Activated T-cell treated with anti-CD3 and anti-CD28 coated beads for 48 hours (primary cell): ENCODE results near the gene MEGF9.
A peak's percentile ranks its signal among the peaks of the same experiment; 100 is the strongest.
"Not testable (repeated sequence)": the region's sequence is repeated elsewhere in the genome, so short reads cannot be mapped to it uniquely, and the experiment has no call there.

Source experiments
- DNase-seq: peaks from one replicate; pipeline ENCODE4 v3.0.0-alpha.2; 2020; ENCODE audit warnings: low read depth

The MEGF9 gene

DNA sequence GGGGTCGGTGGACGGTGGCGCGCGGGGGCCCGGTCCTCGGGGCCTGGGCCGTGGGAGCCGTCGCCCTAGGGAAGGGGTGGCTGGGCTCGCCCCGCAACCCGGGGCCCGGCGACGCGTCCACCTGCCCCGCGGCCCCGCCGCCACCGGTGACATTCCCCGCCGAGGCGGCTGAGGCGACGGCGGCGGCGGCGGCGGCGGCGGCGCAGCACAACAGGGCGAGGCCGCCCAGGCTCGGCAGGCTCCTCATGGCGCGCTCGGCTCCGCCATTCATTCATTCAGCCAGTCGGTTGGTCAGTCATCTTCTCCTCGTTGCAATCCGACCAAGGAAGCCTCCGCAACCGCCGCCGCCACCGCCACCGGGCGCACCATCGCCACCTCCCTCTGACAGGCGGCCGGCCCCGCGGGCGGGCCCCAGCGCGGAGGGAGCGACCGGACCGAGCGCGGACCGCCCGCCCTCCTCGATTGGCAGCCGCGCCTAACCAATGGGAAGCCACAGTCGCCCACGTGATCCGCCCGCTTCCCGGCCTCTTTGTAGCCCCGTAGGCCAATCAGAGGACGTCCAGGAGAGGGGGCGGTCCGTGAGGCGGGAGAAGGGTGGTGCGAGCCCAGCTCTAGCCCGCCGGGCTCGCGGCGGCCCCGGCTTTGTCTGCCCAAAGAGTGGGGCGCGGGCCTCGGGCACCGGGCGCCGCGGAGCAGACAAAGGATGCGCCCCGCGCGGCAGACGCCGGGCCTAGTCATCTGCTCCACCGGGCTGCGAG, at the start of gene MEGF9:
MEGF9 (minus strand) TSS at position 383 of the 758 bp plus-strand sequence; CDS start at position 271, 112 bp downstream.
- DNase-seq = peak; percentile 96

DNA sequence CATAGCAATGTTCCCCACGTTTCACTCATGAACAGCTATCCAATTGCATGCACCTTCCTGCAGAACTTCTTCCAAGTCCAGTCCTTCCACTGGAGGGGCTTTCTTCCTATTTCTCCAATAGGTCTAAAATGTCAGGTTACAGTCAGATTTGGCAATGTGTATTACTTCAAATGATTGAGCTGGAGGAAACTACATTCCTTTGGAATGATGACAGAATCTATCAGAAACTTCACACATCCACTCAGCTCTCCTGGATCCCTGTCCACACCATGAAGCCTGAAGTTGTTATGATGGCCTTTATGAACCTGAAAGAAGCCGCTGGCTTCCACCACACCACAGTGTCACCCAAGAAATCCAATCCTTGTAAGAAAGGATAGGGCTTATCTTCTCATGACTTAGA, 46.7 kb upstream of the MEGF9 start:
- no peak for DNase-seq

DNA sequence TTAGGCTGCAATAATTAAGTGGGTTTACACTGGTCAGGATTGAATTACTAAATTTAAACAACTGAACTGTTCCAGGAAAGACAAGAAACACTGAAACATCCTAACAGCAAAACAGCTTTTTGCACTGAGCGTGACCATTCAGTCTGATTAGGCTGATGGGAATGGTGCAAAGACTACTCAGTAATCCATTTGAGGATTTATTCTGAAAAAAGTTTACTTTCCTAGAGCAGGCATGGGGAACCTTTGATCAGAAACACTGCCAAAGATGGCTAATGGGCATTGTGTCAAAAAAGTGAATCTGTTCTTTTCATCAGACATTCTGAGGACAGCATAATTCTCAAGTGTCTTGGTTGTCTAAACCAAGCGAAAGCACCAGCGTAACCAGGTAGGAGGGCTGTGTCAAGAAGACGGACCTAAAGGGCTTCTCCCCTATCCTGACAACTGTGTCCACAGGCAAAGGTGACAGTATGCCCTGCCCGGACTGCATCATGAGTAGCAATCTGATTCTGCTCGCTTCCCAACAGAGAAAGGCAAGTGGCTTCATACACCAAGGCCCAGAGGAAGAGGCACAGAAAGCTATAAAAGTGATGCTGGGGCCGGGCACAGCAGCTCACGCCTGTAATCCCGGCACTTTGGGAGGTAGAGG, 45.6 kb upstream of the MEGF9 start:
- no peak for DNase-seq

DNA sequence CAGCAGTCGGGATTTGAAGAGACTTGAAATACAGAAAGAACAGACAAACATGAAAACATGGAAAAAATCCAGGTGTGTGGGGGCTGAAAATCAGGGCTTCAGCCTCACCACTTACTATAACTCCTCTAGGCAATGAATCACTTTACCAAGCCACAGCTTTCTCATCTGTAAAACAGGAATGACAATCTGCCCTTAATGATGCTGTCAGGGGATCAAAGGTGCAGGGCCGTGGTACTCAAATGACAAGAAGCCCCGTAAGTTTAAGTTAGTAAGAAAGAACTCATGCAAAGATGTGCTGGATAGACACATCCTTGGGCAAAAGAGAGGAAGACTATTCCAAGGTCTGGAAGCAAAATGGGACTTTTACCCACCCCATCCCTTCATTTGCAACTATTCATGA, 44.3 kb upstream of the MEGF9 start:
- DNase-seq = no peak

DNA sequence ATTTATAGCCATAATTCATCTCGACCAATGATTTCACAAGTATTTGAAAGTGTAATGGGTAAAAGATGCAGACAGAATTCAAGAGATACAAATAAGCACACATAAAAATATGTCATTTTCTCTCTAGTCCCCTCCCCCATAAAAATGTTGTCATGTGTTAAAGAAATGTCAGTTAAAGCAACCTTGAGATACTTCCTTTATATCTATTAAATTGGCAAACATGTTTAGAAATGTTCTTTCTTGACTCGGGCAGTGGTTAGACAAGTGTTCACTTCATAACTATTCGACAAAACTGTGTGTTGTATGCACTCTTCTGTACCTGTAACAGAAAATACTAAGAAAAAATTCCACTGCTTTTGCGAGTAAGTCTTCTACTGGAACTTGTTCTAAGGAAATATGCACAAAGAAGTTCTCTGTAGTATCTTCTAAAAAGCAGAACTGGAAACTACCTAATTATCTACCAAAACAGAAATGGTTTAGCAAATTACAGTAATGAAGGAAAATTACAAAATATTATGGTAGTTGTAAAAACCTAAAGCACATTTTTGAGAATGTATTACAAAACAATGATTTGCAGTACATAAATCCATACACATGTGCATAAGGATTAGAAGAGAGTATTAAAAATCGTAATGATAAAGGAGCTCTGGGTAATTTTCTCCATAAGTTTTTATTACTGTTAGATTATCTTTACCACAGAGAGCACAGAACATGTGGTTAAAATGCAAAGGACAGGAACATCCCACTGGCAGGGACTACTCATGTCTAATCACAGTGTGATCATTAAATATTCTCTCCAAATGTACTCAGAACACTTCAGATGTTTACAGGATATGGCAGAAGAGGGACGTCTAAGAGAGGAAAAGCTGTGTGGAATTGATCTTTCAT, 43.0 kb upstream of the MEGF9 start:
- DNase-seq = no peak

DNA sequence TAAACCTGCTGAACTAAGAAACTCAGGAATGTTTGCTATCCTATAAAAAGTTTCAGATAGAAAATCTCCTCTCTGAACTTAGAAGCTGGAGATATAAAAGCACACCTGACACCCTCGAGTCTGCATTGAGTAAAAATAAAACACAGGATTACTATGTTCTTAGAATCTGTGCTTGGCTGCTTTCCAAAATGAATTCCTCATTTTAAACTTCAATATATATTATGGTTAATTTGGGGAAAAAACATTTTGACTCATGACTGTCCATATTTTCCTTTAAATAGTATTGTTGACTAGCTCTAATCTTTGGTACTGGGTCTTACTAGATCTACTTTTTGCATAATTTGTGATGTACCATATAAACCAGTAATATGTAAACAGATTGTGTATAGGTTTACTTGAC, 42.3 kb upstream of the MEGF9 start:
- no peak for DNase-seq

DNA sequence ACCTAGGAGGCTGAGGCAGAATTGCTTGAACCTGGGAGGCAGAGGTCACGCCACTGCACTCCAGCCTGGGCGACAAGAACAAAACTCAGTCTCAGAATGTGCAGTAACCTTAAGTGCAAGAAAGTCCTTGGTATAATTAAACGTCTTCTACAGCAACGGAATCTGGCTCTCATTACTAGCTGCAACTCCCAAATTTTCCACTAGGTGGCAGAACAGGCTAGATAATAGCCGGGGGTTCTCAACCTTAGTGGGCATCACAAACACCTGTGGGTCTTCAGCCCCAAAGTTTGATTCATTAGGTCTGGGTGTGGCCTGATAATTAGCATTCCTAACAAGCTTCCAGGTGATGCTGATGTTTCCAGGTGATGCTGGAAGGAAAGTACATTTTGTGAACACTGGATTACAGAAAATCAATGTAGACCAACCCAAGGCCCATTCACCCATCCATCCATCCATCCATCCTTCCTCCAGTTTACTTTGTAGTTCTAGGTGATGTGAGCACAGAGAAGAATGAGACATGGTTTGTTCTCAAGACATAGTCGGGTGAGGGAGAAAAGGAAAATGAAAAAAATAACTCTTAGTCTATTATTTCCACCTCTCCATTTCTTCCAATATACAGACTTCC, 41.7 kb upstream of the MEGF9 start:
- DNase-seq = peak; percentile 32

DNA sequence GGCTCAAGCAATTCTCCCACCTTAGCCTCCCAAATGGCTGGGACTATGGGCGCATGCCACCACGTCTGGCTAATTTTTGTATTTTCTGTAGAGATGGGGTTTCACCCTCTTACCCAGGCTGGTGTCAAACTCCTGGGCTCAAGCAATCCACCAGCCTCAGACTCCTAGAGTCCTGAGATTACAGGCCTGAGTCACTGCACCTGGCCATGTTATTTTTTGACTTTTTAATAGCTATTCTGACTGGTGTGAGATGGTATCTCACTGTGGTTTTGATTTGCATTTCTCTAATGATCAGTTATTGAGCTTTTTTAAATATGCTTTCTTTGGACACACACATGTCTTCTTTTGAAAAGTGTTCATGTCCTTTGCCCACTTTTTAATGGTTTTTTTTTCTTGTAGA, 40.8 kb upstream of the MEGF9 start:
- DNase-seq = no peak

DNA sequence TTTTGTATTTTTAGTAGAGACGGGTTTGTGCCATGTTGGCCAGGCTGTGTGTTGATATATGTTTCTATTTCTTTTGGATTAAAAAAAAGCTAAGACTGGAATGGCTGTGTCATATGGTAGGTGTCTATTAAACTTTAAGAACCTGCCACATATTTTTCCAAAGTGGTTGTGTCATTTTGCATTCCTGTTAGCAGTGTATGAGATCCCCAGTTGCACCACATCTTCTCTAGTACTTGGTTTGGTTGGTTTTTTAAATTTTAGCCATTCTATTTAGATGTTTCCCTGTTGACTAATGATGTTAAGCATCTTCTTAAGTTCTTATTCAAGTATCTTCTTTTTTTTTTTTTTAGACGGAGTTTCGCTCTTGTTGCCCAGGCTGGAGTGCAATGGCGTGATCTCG, 36.2 kb upstream of the MEGF9 start:
- DNase-seq = no peak

DNA sequence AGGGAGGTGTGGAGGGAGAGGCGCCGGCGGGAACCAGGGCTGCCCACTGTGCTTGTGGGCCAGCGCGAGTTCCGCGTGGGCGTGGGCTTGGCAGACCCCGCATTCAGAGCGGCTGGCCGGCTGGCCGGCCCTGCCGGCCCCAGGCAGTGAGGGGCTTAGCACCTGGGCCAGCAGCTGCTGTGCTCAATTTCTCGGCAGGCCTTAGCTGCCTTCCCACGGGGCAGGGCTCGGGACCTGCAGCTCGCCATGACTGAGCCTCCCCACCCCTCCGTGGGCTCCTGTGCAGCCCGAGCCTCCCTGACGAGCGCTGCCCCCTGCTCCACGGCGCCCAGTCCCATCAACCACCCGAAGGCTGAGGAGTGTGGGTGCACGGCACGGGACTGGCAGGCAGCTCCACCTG, 32.1 kb upstream of the MEGF9 start:
- not testable (repeated sequence) for DNase-seq

DNA sequence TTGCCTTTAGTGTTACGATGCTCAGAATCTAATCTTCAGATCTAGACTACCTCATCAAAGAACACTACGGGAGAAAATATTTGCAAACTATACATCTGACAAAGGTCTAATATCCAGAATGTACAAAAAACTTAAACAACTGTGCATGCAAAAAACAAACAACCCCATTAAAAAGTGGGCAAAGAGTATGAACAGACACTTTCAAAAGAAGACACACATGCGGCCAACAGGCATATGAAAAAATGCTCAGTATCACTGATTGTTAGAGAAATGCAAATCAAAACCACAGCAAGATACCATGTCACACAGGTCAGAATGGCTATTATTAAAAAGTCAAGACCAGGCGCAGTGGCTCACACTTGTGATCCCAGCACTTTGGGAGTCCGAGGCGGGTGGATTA, 31.0 kb upstream of the MEGF9 start:
- DNase-seq = no peak

DNA sequence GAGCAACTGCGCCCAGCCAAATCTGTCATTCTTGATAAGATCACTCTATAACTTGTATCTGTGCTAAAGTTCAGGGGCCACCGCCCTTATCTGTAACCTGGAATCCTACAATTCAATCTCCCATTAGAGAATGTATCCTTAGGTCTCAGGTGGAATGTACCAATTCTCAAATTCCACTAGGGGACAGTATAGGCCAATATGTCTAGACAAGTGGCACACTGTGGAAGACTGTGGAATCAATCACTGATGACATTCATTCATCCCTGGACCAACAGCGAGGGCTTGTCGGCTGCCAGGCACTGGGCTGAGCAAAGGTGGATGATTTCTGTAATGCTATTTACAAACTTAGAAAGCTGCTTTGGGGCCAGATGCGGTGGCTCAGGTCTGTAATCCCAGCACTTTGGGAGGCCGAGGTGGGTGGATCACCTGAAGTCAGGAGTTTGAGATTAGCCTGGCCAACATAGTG, 28.7 kb upstream of the MEGF9 start:
- no peak for DNase-seq

DNA sequence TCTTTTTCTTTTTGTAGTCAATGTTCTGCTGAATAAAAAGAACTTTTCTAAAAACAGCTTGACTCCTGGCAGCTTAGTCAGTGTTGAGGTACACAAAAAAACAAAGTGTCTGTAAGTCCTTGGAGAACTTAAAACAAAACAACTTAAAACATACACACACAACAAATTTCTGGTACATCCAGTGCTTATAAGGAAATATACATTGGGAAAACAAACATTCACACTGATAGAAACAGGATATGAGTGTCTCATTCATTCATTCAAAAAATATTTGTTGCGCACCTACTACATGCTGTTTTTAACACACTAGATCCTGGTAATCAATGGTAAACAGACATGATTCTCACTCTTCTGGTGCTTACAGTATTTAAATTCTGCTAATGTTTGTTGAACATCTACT, 27.4 kb upstream of the MEGF9 start:
- DNase-seq = no peak

DNA sequence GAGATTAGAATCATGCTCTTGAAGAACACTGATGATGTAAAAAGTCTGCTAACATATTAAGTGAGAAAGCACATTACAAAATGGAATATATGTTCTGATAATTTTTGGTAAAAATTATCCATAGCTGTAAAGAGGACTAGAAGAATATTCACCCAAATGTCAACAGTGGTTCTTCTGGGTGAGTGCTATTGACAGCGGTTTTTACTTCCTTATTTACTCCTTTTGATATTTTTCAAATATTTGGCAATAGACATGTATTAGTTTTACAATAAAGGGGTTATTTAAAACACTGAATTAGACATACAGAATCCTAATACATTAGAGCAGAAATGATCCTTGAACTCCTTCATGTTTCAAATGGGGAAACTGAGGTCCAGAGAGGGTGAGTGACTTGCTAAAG, 26.9 kb upstream of the MEGF9 start:
- no peak for DNase-seq

DNA sequence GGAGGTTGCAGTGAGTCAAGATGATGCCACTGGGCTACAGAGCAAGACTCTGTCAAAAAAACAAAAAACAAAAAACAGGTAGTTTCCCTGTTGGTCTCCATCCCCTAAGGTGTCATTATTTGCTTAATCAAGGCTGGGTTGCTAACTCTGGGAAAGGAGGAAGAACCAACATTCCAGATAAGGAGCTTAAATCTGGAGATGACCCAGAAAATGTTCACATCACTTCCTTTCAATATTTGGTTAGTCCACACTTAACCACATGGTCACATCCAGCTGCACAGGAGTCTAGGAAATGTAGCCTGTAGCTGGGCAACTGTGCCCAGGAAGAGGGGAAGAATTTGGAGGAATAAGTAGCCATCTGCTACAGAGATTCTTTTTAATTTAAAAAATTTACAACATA, 25.9 kb upstream of the MEGF9 start:
- DNase-seq = no peak

DNA sequence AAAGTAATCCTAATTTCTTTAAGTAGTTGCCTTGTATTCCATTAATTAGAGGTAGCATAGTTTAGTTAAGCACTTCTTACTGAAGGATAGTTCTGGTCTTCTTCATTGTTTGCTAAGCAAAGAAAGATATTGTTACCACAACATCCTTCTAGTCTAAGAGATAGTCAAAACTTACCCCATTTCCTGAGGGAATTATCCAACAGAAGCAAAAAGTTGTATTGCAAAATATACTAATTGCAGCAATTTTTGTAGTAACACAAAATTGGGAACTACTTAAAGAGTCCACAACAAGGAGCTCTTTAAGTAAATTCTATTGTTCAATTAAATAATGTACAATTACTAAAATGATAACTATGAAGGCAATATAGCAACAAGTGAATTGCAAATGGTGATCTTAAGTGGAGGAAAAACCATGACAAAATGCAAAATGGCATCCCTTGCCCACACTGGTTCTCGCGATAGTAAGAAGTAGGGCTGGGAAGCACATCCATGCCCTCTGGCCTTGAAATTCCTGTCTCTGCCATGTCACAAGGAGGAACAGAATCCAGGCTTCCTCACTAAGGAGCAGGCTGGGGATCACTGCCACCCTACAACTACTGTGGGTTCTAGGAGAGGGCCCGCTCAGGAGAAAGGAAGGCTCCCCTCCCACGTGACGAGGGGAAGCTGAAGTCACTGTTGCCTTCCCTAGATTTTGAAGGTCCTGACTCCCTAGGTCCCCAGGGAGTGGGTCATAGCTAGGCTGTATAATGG, 23.3 kb upstream of the MEGF9 start:
- no peak for DNase-seq

DNA sequence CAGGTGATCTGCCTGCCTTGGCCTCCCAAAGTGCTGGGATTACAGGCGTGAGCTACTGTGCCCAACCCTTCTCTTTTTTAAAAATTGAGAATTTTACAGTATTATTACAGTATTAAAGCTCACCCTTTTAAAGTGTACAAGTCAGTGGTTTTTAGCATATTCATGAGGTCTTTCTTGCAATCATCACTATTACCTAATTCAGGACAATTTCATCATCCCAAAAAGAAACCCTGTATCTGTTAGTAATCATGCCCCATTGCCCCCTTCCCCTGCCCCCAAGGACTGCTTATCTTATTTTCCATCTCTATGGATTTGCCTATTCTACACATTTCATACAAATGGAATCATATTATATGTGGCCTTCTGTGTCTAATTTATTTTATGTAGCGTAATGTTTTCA, 22.6 kb upstream of the MEGF9 start:
- DNase-seq = no peak

DNA sequence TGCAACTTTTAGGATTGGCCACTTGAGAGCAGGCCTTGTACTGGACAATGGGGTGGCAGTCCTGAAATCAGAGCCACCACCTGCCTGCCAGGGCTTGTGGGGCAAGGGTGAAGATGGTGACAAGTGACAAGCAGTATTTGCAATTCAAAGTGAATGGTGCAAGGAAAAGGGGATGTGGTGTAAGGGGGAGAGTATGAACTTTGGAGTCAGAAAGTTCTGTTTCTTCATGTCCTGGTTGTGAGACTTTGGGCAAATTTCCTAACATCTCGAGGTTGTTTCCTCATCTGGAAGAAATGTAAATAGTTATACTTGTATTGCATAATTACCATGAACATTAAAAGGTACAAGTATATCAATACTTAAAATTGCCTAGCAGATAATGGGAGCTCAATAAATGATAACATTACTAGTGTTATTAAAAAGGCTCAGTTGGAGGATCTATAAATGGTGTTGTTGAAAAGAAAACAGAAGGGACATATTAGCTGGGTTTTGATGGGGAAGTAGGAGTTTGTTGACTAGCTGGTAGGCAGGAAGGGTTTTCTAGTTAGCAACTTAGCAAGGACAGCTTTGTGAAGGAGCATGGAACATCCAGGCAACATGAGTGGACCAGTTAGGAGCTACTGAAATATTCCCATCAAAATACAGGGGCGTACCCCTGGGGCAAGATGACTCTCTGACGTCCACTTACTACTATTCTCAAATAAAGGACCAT, 21.3 kb upstream of the MEGF9 start:
- DNase-seq = no peak

DNA sequence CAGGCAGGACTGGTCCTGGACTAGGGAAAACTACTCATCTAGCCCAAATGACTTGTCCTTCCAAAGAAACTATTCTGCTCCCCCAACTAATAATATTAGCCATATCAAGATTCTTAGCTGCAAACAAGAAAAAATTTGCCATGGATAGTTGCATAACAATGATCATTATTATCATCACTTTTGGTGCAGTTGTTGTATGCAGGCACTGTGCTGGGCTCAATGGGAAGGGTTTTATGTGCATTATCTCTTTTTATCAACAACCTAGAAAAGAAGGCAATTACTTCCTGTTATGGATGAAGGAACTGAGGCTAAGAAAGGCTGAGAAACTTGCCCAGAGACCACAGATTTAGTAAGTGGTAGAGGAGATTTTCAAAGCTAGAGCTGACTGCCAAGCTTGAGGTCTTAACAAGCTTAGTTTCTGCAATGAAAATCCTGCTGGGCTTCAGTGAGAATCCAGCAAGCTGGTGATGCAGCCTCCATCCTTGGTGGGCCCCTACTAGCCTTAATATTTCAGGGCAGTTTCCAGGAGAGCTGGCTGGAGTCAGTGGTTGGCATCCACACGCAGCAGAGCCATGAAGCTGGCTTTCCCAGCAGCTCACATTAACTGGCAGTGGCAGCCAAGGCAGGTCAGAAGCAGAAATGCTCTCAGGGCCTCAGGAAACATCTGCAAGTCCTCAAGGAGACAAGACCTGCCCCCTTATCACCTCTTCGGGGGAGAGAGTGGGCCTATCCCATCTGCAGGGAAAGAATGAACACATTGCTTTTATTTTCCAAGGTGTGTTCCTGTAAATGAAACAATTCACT, 20.5 kb upstream of the MEGF9 start:
- no peak for DNase-seq

DNA sequence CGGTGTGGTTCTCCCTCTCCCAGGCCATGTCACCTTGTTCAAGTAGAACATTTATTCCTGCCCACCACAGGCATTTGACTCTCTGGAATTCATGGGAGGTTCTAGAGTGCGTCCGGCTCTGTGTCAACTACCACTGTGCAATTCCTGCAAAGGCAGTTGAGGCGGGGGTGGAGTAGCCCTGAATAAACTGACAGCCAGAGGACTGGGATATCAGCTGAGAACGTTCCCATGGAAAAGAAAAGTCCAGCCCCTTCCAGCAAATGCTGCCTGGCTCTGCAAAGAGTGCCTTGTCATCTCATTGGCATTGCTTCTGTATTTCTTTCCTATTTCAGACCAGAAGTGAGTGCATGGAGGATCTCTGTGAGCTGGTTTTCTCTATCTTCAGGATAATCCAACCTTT, 18.9 kb upstream of the MEGF9 start:
- no peak for DNase-seq
